ENCODE measurements around the gene EGFR.

EGFR gene

GRCh38 chr7:55260676-55261385 is 242.0 kb downstream of the EGFR start:
- no peak overlapping the region for H3K4me3 ChIP-seq (ENCODE audit: low read length, poor library complexity, severe bottlenecking)
- no peaks in the 10 kb centered on the region for H4K20me1 ChIP-seq (ENCODE audit: insufficient read depth, low read length, poor library complexity, severe bottlenecking)
- no peaks in the 10 kb centered on the region for H3K9me2 ChIP-seq (replicated peaks; ENCODE audit: low read depth, low read length)
- H2AFZ ChIP-seq (ENCODE audit: low read length): no peak overlapping the region
- no peak overlapping the region for H3K9ac ChIP-seq (ENCODE audit: low read depth, low read length, poor library complexity, severe bottlenecking)
- H3K4me1 ChIP-seq (ENCODE audit: insufficient read depth, low read length, poor library complexity, severe bottlenecking): no peaks in the 10 kb centered on the region
- H3K4me2 ChIP-seq (ENCODE audit: low read depth, low read length, poor library complexity, severe bottlenecking): no peak overlapping the region
- no peaks in the 10 kb centered on the region for H3F3A ChIP-seq (ENCODE audit: low read depth)
- H3K27me3 ChIP-seq (ENCODE audit: insufficient read depth, low read length, poor library complexity, severe bottlenecking): no peaks in the 10 kb centered on the region
- H3K9me3 ChIP-seq (ENCODE audit: insufficient read depth, low read depth, low read length): peaks cover 5% of the 10 kb centered on the region; the same call in 1 of the 2 replicates
- TF ChIP-seq EZH2phosphoT487 (IDR thresholded peaks at IDR 0.05; ENCODE audit: borderline replicate concordance): no peak
- TF ChIP-seq CTCF (conservative IDR thresholded peaks at IDR 0.05; ENCODE audit: low read length): no peak
- H3K79me2 ChIP-seq (ENCODE audit: insufficient read depth, low read length): no peaks in the 10 kb centered on the region
- no peaks in the 10 kb centered on the region for H3K36me3 ChIP-seq (ENCODE audit: insufficient read depth, low read length)

Data from Loucy (cell line).